Activated CD4-positive, alpha-beta memory T cell treated with anti-CD3 and anti-CD28 coated beads for 36 hours (primary cell): ENCODE measurements around the gene AJAP1. TPM values are rescaled to one million over a fixed set of nuclear protein-coding genes. Genes with fewer than 3 reads are reported as not detected.

ENCODE experiments used
- CTCF ChIA-PET: fragments of 350-600 bp; sonication (Branson Sonifier 250); formaldehyde crosslinking; loops from one replicate; lab custom pipeline; 2021; ENCODE audit warnings: antibody characterized with exemption, inconsistent platforms; lab: Charles Lee
- POLR2A ChIA-PET: fragments of 350-600 bp; sonication (Branson Sonifier 250); formaldehyde crosslinking; loops from one replicate; lab custom pipeline; 2021; ENCODE audit warnings: antibody characterized with exemption; lab: Charles Lee
- DNase-seq: peaks from one replicate; pipeline ENCODE4 v3.0.0-alpha.2; 2020
- H3K27ac Mint-ChIP-seq: one replicate; pipeline ENCODE4 v1.8.0; 2021; ENCODE audit warnings: mixed read lengths
- H3K27me3 Mint-ChIP-seq: one replicate; pipeline ENCODE4 v1.8.0; 2021; ENCODE audit warnings: mixed read lengths
- H3K36me3 Mint-ChIP-seq: one replicate; pipeline ENCODE4 v1.8.0; 2021; ENCODE audit warnings: mixed read lengths
- H3K4me1 Mint-ChIP-seq: one replicate; pipeline ENCODE4 v1.8.0; 2021; ENCODE audit warnings: low read depth, mixed read lengths
- H3K4me3 Mint-ChIP-seq: one replicate; pipeline ENCODE4 v1.8.0; 2021; ENCODE audit warnings: mild to moderate bottlenecking, mixed read lengths
- H3K9me3 Mint-ChIP-seq: one replicate; pipeline ENCODE4 v1.8.0; 2021; ENCODE audit warnings: mixed read lengths
- intact Hi-C: fragments of 100-400 bp; cut with micrococcal nuclease; formaldehyde crosslinking; loops from one replicate; pipeline ENCODE4 v1.15.1; 2023
- total RNA-seq, 2 experiments: library from RNA; stranded (reverse); gene quantifications; one replicate each; pipeline ENCODE4 v1.2.3, GENCODE V29; 2021

The AJAP1 gene
- total RNA-seq, 2 experiments from 2014 or later: not detected

- peaks cover 1% of the 10 kb centered on the region for H3K27me3 Mint-ChIP-seq
- H3K27ac Mint-ChIP-seq: no peak overlapping the region
- no peak for DNase-seq
- ChIA-PET CTCF (no interaction called here), POLR2A (no interaction called here)
- no peaks in the 10 kb centered on the region for H3K36me3 Mint-ChIP-seq
- no peaks in the 10 kb centered on the region for H3K9me3 Mint-ChIP-seq
- no peaks in the 10 kb centered on the region for H3K4me1 Mint-ChIP-seq
- H3K4me3 Mint-ChIP-seq: no peak overlapping the region
- intact Hi-C loops: no loop called here
Measured at GRCh38 chr1:4769516-4770280, 115.3 kb downstream of the AJAP1 start.

- Mint-ChIP-seq H3K4me1 (no peaks in the 10 kb centered on the region), H3K27ac (no peak overlapping the region), H3K4me3 (no peak overlapping the region), H3K9me3 (no peaks in the 10 kb centered on the region), H3K27me3 (peaks cover 1% of the 10 kb centered on the region), H3K36me3 (no peaks in the 10 kb centered on the region)
- CTCF ChIA-PET: no interaction called here
- no peak for DNase-seq
- POLR2A ChIA-PET: no interaction called here
- intact Hi-C loops: no loop called here
Measured at GRCh38 chr1:4770713-4771112, 116.3 kb downstream of the AJAP1 start.

- Mint-ChIP-seq H3K36me3 (no peaks in the 10 kb centered on the region), H3K9me3 (no peaks in the 10 kb centered on the region), H3K4me1 (no peaks in the 10 kb centered on the region), H3K27ac (no peak overlapping the region), H3K4me3 (no peak overlapping the region), H3K27me3 (peaks cover 1% of the 10 kb centered on the region)
- no peak for DNase-seq
- POLR2A ChIA-PET: no interaction called here
- intact Hi-C loops: no loop called here
- CTCF ChIA-PET: no interaction called here
Measured at GRCh38 chr1:4771267-4771666, 116.9 kb downstream of the AJAP1 start.

GRCh38 chr1:4771721-4772120, 117.3 kb downstream of the AJAP1 start:
- Mint-ChIP-seq H3K4me3 (no peak overlapping the region), H3K9me3 (no peaks in the 10 kb centered on the region), H3K36me3 (no peaks in the 10 kb centered on the region), H3K27me3 (peaks cover 1% of the 10 kb centered on the region), H3K4me1 (no peaks in the 10 kb centered on the region), H3K27ac (no peak overlapping the region)
- intact Hi-C loops: no loop called here
- CTCF ChIA-PET: no interaction called here
- POLR2A ChIA-PET: no interaction called here
- DNase-seq: no peak

GRCh38 chr1:4772294-4773010, 118.0 kb downstream of the AJAP1 start:
- no peaks in the 10 kb centered on the region for H3K4me1 Mint-ChIP-seq

GRCh38 chr1:4773226-4773625, 118.8 kb downstream of the AJAP1 start:
- intact Hi-C loops: no loop called here

More at GRCh38 chr1:4772294-4773010, 118.0 kb downstream of the AJAP1 start:
- no peaks in the 10 kb centered on the region for H3K9me3 Mint-ChIP-seq
- no peak for DNase-seq
- peaks cover 1% of the 10 kb centered on the region for H3K27me3 Mint-ChIP-seq
- H3K4me3 Mint-ChIP-seq: no peak overlapping the region
- H3K27ac Mint-ChIP-seq: no peak overlapping the region
- no peaks in the 10 kb centered on the region for H3K36me3 Mint-ChIP-seq
- CTCF ChIA-PET: no interaction called here
- POLR2A ChIA-PET: no interaction called here
- intact Hi-C loops: no loop called here

GRCh38 chr1:4775506-4775905, 121.1 kb downstream of the AJAP1 start:
- Mint-ChIP-seq H3K4me3 (no peak overlapping the region), H3K9me3 (no peaks in the 10 kb centered on the region), H3K27ac (no peak overlapping the region), H3K4me1 (no peaks in the 10 kb centered on the region), H3K27me3 (no peaks in the 10 kb centered on the region), H3K36me3 (no peaks in the 10 kb centered on the region)
- no peak for DNase-seq
- POLR2A ChIA-PET: no interaction called here
- intact Hi-C loops: no loop called here
- CTCF ChIA-PET: no interaction called here

More at GRCh38 chr1:4773226-4773625, 118.8 kb downstream of the AJAP1 start:
- Mint-ChIP-seq H3K9me3 (no peaks in the 10 kb centered on the region), H3K36me3 (no peaks in the 10 kb centered on the region), H3K4me3 (no peak overlapping the region), H3K4me1 (no peaks in the 10 kb centered on the region), H3K27ac (no peak overlapping the region), H3K27me3 (peaks cover 1% of the 10 kb centered on the region)
- DNase-seq: no peak
- POLR2A ChIA-PET: no interaction called here
- CTCF ChIA-PET: no interaction called here

GRCh38 chr1:4778056-4778455, 123.6 kb downstream of the AJAP1 start:
- Mint-ChIP-seq H3K4me1 (no peaks in the 10 kb centered on the region), H3K9me3 (no peaks in the 10 kb centered on the region), H3K27ac (no peak overlapping the region), H3K27me3 (no peaks in the 10 kb centered on the region), H3K36me3 (no peaks in the 10 kb centered on the region), H3K4me3 (no peak overlapping the region)
- CTCF ChIA-PET: no interaction called here
- intact Hi-C loops: no loop called here
- POLR2A ChIA-PET: no interaction called here
- DNase-seq: no peak

GRCh38 chr1:4781646-4782045, 127.2 kb downstream of the AJAP1 start:
- H3K27me3 Mint-ChIP-seq: no peaks in the 10 kb centered on the region
- no peak overlapping the region for H3K4me3 Mint-ChIP-seq
- no peaks in the 10 kb centered on the region for H3K36me3 Mint-ChIP-seq
- intact Hi-C loops: no loop called here
- DNase-seq: no peak
- no peaks in the 10 kb centered on the region for H3K9me3 Mint-ChIP-seq
- no peak overlapping the region for H3K27ac Mint-ChIP-seq
- no peaks in the 10 kb centered on the region for H3K4me1 Mint-ChIP-seq
- CTCF ChIA-PET: no interaction called here
- POLR2A ChIA-PET: no interaction called here

- Mint-ChIP-seq H3K4me1 (no peaks in the 10 kb centered on the region), H3K36me3 (no peaks in the 10 kb centered on the region), H3K4me3 (no peak overlapping the region), H3K27me3 (peaks cover 3% of the 10 kb centered on the region), H3K27ac (no peak overlapping the region), H3K9me3 (no peaks in the 10 kb centered on the region)
- ChIA-PET CTCF (no interaction called here), POLR2A (no interaction called here)
- no peak for DNase-seq
- intact Hi-C loops: no loop called here
Measured at GRCh38 chr1:4784761-4785160, 130.4 kb downstream of the AJAP1 start.

- ChIA-PET CTCF (no interaction called here), POLR2A (no interaction called here)
- Mint-ChIP-seq H3K4me1 (no peaks in the 10 kb centered on the region), H3K9me3 (no peaks in the 10 kb centered on the region), H3K27ac (no peak overlapping the region), H3K36me3 (no peaks in the 10 kb centered on the region), H3K4me3 (no peak overlapping the region), H3K27me3 (peaks cover 4% of the 10 kb centered on the region)
- intact Hi-C loops: no loop called here
- no peak for DNase-seq
Measured at GRCh38 chr1:4786055-4786454, 131.6 kb downstream of the AJAP1 start.

- no peaks in the 10 kb centered on the region for H3K36me3 Mint-ChIP-seq
- no peak overlapping the region for H3K27ac Mint-ChIP-seq
Measured at GRCh38 chr1:4787551-4787950, 133.1 kb downstream of the AJAP1 start.

GRCh38 chr1:4792565-4792964, 138.2 kb downstream of the AJAP1 start:
- Mint-ChIP-seq H3K27ac (no peak overlapping the region), H3K27me3 (peaks cover 4% of the 10 kb centered on the region), H3K4me1 (no peaks in the 10 kb centered on the region), H3K9me3 (peaks cover 5% of the 10 kb centered on the region), H3K36me3 (no peaks in the 10 kb centered on the region), H3K4me3 (no peak overlapping the region)
- ChIA-PET POLR2A (no interaction called here), CTCF (no interaction called here)
- intact Hi-C loops: no loop called here
- no peak for DNase-seq

More at GRCh38 chr1:4787551-4787950, 133.1 kb downstream of the AJAP1 start:
- Mint-ChIP-seq H3K9me3 (no peaks in the 10 kb centered on the region), H3K27me3 (peaks cover 4% of the 10 kb centered on the region), H3K4me1 (no peaks in the 10 kb centered on the region), H3K4me3 (no peak overlapping the region)
- intact Hi-C loops: no loop called here
- ChIA-PET POLR2A (no interaction called here), CTCF (no interaction called here)
- DNase-seq: no peak
